H1 (cell line): Measurements from ENCODE around the gene PALD1. TPM values are rescaled to one million over a fixed set of nuclear protein-coding genes. Genes with fewer than 3 reads are reported as not detected.

Experiments used
- CTCF ChIA-PET: fragments of 300-600 bp; sonication (Branson Sonifier 250); formaldehyde crosslinking; loops from one replicate; lab custom pipeline; 2021; ENCODE audit not compliant: partially characterized antibody; lab: Charles Lee
- POLR2A ChIA-PET: fragments of 300-600 bp; sonication (Branson Sonifier 250); formaldehyde crosslinking; loops from one replicate; lab custom pipeline; 2021; ENCODE audit warnings: inconsistent platforms; ENCODE audit not compliant: partially characterized antibody; lab: Charles Lee
- DNase-seq, 2 experiments: peaks; one replicate each; pipeline versions ENCODE4 v3.0.0 to v3.0.0-alpha.2; 2010 to 2022; ENCODE audit warnings: low spot score in 2 of 2, low read depth in 1 of 2, mixed read lengths in 1 of 2
- FAIRE-seq: peaks from 2 replicates; lab custom pipeline; 2011; peaks lifted over from hg19 to GRCh38; lab: Jason Lieb, UNC
- H2AFZ ChIP-seq: 2 replicates; pipeline ENCODE4 v1.8.1; 2012; ENCODE audit warnings: low read length, inconsistent platforms
- H2AK5ac ChIP-seq: 2 replicates; pipeline ENCODE4 v1.6.1; 2013; ENCODE audit warnings: low read depth, low read length
- H2BK120ac ChIP-seq: replicated peaks from 2 replicates; pipeline ENCODE3; 2013; ENCODE audit warnings: low read depth, low read length, inconsistent platforms
- H2BK12ac ChIP-seq: 2 replicates; pipeline ENCODE4 v1.6.1; 2013; ENCODE audit warnings: low read depth, low read length
- H2BK15ac ChIP-seq: 2 replicates; pipeline ENCODE4 v1.6.1; 2013; ENCODE audit warnings: low read length
- H2BK20ac ChIP-seq: 2 replicates; pipeline ENCODE4 v1.6.1; 2013; ENCODE audit warnings: low read length
- H2BK5ac ChIP-seq: 2 replicates; pipeline ENCODE4 v1.6.1; 2013; ENCODE audit warnings: low read depth, low read length
- H3K14ac ChIP-seq: 2 replicates; pipeline ENCODE4 v1.6.1; 2013; ENCODE audit warnings: inconsistent platforms; ENCODE audit not compliant: insufficient read length
- H3K18ac ChIP-seq: 2 replicates; pipeline ENCODE4 v1.6.1; 2013; ENCODE audit warnings: low read length; ENCODE audit errors: extremely low read depth
- H3K23ac ChIP-seq: 2 replicates; pipeline ENCODE4 v1.6.1; 2013; ENCODE audit warnings: inconsistent platforms; ENCODE audit not compliant: insufficient read length
- H3K23me2 ChIP-seq: 2 replicates; pipeline ENCODE4 v1.6.1; 2013; ENCODE audit warnings: low read depth, low read length
- H3K27ac ChIP-seq: 2 replicates; pipeline ENCODE4 v1.6.1; 2011; ENCODE audit warnings: low read depth, low read length, inconsistent platforms
- H3K27me3 ChIP-seq, 4 experiments: replicated peaks in 1 of 4; 1 replicate in 1 of 4; 2 replicates in 3 of 4; pipeline versions ENCODE4 v1.6.1 to v1.8.1; 2011 to 2013; ENCODE audit warnings: low read length in 3 of 4, mild to moderate bottlenecking in 3 of 4, inconsistent platforms in 2 of 4, mixed read lengths in 2 of 4, moderate library complexity in 1 of 4; ENCODE audit not compliant: control insufficient read depth in 3 of 4, insufficient read depth in 3 of 4; ENCODE audit errors: extremely low read depth in 1 of 4
- H3K36me3 ChIP-seq, 4 experiments: 2 replicates each; pipeline versions ENCODE4 v1.6.1 to v1.8.1; 2011 to 2013; ENCODE audit warnings: mild to moderate bottlenecking in 4 of 4, low read length in 3 of 4, moderate library complexity in 2 of 4, control low read depth in 1 of 4, inconsistent platforms in 1 of 4; ENCODE audit not compliant: insufficient read depth in 4 of 4, control insufficient read depth in 2 of 4
- H3K4ac ChIP-seq: replicated peaks from 2 replicates; pipeline ENCODE3; 2013; ENCODE audit warnings: low read length, low read depth, mixed read lengths, inconsistent platforms; ENCODE audit not compliant: insufficient read length
- H3K4me1 ChIP-seq, 4 experiments: replicated peaks in 1 of 4; 1 replicate in 1 of 4; 2 replicates in 3 of 4; pipeline versions ENCODE4 v1.6.1 to v1.8.1; 2011 to 2013; ENCODE audit warnings: low read length in 3 of 4, inconsistent platforms in 2 of 4, mixed read lengths in 1 of 4; ENCODE audit not compliant: insufficient read depth in 4 of 4, control insufficient read depth in 3 of 4
- H3K4me2 ChIP-seq, 2 experiments: 2 replicates each; pipeline versions ENCODE4 v1.6.1 to v1.8.1; 2011 to 2013; ENCODE audit warnings: low read depth in 2 of 2, low read length in 2 of 2, control low read depth in 1 of 2, inconsistent platforms in 1 of 2, mild to moderate bottlenecking in 1 of 2; ENCODE audit not compliant: insufficient read depth in 1 of 2
- H3K4me3 ChIP-seq, 4 experiments: fragments of 200-600, 300-600 bp in 1 of 4; sonication (generic), shearing (Covaris generic), sonication (Bioruptor Twin) in 1 of 4; 2 replicates each; pipeline versions ENCODE4 v1.5.1 to v1.8.1; 2011 to 2016; ENCODE audit warnings: low read length in 4 of 4, low read depth in 3 of 4, control low read depth in 2 of 4, inconsistent platforms in 2 of 4, mild to moderate bottlenecking in 2 of 4, mixed read lengths in 1 of 4, moderate library complexity in 1 of 4; ENCODE audit not compliant: insufficient read depth in 2 of 4; ENCODE audit errors: extremely low read depth in 1 of 4
- H3K56ac ChIP-seq: replicated peaks from 2 replicates; pipeline ENCODE3; 2013; ENCODE audit warnings: low read depth, mild to moderate bottlenecking, mixed read lengths, low read length, inconsistent platforms; ENCODE audit not compliant: insufficient read length
- H3K79me1 ChIP-seq: 2 replicates; pipeline ENCODE4 v1.6.1; 2013; ENCODE audit warnings: low read depth, low read length, control low read depth
- H3K79me2 ChIP-seq, 2 experiments: 2 replicates each; pipeline versions ENCODE4 v1.6.1 to v1.8.1; 2012 to 2013; ENCODE audit warnings: low read length in 2 of 2, mild to moderate bottlenecking in 2 of 2, inconsistent platforms in 1 of 2; ENCODE audit not compliant: insufficient read depth in 2 of 2, control insufficient read depth in 1 of 2
- H3K9ac ChIP-seq, 4 experiments: replicated peaks in 1 of 4; 1 replicate in 1 of 4; 2 replicates in 3 of 4; pipeline versions ENCODE4 v1.6.1 to v1.8.1; 2011 to 2013; ENCODE audit warnings: low read depth in 3 of 4, low read length in 3 of 4, control low read depth in 2 of 4, mild to moderate bottlenecking in 2 of 4, moderate library complexity in 2 of 4, inconsistent platforms in 1 of 4; ENCODE audit errors: extremely low read depth in 1 of 4
- H3K9me3 ChIP-seq, 2 experiments: 2 replicates each; pipeline versions ENCODE4 v1.6.1 to v1.8.1; 2012 to 2013; ENCODE audit warnings: mild to moderate bottlenecking in 2 of 2, moderate library complexity in 2 of 2, control low read depth in 1 of 2, inconsistent platforms in 1 of 2, low read depth in 1 of 2, low read length in 1 of 2, mixed read lengths in 1 of 2; ENCODE audit not compliant: insufficient read depth in 2 of 2
- H4K20me1 ChIP-seq, 2 experiments: replicated peaks in 1 of 2; 2 replicates each; pipeline versions ENCODE3 to v1.8.1; 2011 to 2013; ENCODE audit warnings: inconsistent platforms in 2 of 2, low read length in 2 of 2, mild to moderate bottlenecking in 1 of 2; ENCODE audit not compliant: insufficient read depth in 2 of 2, control insufficient read depth in 1 of 2
- H4K5ac ChIP-seq: 2 replicates; pipeline ENCODE4 v1.6.1; 2013; ENCODE audit warnings: low read length, low read depth, mixed read lengths, inconsistent platforms; ENCODE audit not compliant: insufficient read length
- H4K8ac ChIP-seq: 2 replicates; pipeline ENCODE4 v1.8.0; 2013; ENCODE audit warnings: mild to moderate bottlenecking, moderate library complexity, low read length, inconsistent platforms; ENCODE audit not compliant: insufficient read depth; ENCODE audit errors: extremely low read depth
- H4K91ac ChIP-seq: replicated peaks from 2 replicates; pipeline ENCODE3; 2013; ENCODE audit warnings: low read length, mixed read lengths, inconsistent platforms; ENCODE audit not compliant: insufficient read length
- CBX8 ChIP-seq: fragments of 300-800, 300-1000 bp; sonication (generic); IDR thresholded peaks from 2 replicates; pipeline ENCODE4 v1.7.1; 2016; ENCODE audit warnings: low read depth, low read length, borderline replicate concordance
- GTF2F1 ChIP-seq: IDR thresholded peaks from 2 replicates; pipeline ENCODE4 v1.6.1; 2012; ENCODE audit warnings: low read depth, low read length, improper control_type of control experiment, borderline replicate concordance
- HDAC6 ChIP-seq: IDR thresholded peaks from one replicate; pipeline ENCODE4 v1.7.1; 2012; ENCODE audit warnings: low read depth, mild to moderate bottlenecking, inconsistent platforms, low read length, moderate library complexity
- JUN ChIP-seq: IDR thresholded peaks from 2 replicates; pipeline ENCODE4 v1.6.1; 2011; ENCODE audit warnings: low read depth, mild to moderate bottlenecking, improper control_type of control experiment, low read length
- MAFK ChIP-seq: IDR thresholded peaks from 2 replicates; pipeline ENCODE4 v1.6.1; 2012; ENCODE audit warnings: low read depth, mild to moderate bottlenecking, improper control_type of control experiment, low read length
- POLR2AphosphoS5 ChIP-seq: IDR thresholded peaks from 2 replicates; pipeline ENCODE4 v1.6.1; 2011; ENCODE audit warnings: low read depth, low read length
- RBBP5 ChIP-seq: IDR thresholded peaks from 2 replicates; pipeline ENCODE4 v1.7.1; 2012; ENCODE audit warnings: low read depth, mild to moderate bottlenecking, inconsistent platforms, low read length, moderate library complexity, borderline replicate concordance
- SP4 ChIP-seq: IDR thresholded peaks from 2 replicates; pipeline ENCODE4 v1.6.1; 2012; ENCODE audit warnings: low read length, inconsistent platforms
- SRF ChIP-seq: IDR thresholded peaks from 2 replicates; pipeline ENCODE4 v1.6.1; 2011; ENCODE audit warnings: mild to moderate bottlenecking, low read depth, low read length, moderate library complexity
- WGBS, 2 experiments: shearing (Covaris generic) in 1 of 2; methylation state at CpG; one replicate each; pipeline versions ENCODE4 v1.1.6 to v1.1.7; 2013 to 2015; ENCODE audit warnings: low lambda C conversion rate in 2 of 2, mixed read lengths in 2 of 2, inconsistent platforms in 1 of 2, low coverage in 1 of 2, missing lambda C conversion rate in 1 of 2; ENCODE audit not compliant: insufficient replicate concordance in 2 of 2, insufficient coverage in 1 of 2, insufficient read length in 1 of 2; ENCODE audit errors: extremely low coverage in 1 of 2, missing lambda C conversion rate in 1 of 2; 5-methylcytosine and 5-hydroxymethylcytosine counted together
- polyA plus RNA-seq, 7 experiments: library from polyadenylated mRNA; depleted of rRNA in 3 of 7; stranded (reverse) in 5 of 7; unstranded in 2 of 7; fragments of >200 nt in 5 of 7; fragments of 200-250 nt in 2 of 7; gene quantifications; 1 replicate in 5 of 7; 2 replicates in 1 of 7; 4 replicates in 1 of 7; pipeline versions ENCODE4 v1.2.1 to v1.2.3, GENCODE V29; 2011 to 2013; ENCODE audit warnings: missing spikeins in 2 of 7, mixed read lengths in 2 of 7
- total RNA-seq: library from RNA; stranded (reverse); fragmentation: NEBNext Ultra II Directional; extraction: Animal tissue kit (Norgen Biotek cat#: 25700); gene quantifications from 2 replicates; pipeline ENCODE4 v1.2.1, GENCODE V29; 2021
- TF ChIP-seq, protein P1 (sequence below), 3 experiments: IDR thresholded peaks; 1 replicate in 2 of 3; 2 replicates in 1 of 3; pipeline versions ENCODE4 v1.5.1 to v1.6.1; 2011; ENCODE audit warnings: low read length in 3 of 3, mild to moderate bottlenecking in 3 of 3, inconsistent platforms in 2 of 3, low read depth in 1 of 3, moderate library complexity in 1 of 3; ENCODE audit not compliant: insufficient read depth in 1 of 3; ENCODE audit errors: control extremely low read depth in 1 of 3
- TF ChIP-seq, protein P2 (sequence below): IDR thresholded peaks from 2 replicates; pipeline ENCODE4 v1.6.1; 2011; ENCODE audit warnings: low read depth, mild to moderate bottlenecking, low read length; ENCODE audit not compliant: insufficient read depth

Gene PALD1
- total and polyA plus RNA-seq, 2 of the 8 experiments (the other 6 are each of a cell fraction or from before 2014, with no cell fraction given): 13.3 to 32.8 TPM

DNA sequence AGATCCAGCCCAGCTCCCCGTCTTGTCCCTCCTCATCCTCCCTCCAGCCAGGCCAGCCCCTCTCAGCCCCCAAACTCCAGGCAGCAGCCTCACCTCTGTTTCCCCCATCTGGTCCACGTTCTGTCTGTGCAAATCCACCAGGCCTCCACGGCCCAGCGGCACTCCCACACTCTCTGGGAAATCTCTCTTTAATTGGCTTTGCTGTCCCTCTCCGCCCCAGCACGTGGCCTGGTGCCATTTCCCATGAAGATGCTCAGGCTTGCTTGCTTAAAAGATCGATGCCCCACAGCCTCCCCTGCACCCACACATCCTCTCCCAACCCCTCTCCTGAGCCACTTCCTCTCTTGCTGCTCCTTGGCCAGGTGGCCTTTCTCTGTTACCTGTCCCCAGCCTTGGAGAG, 84.7 kb downstream of the PALD1 start:
- no peak overlapping the region for H2AK5ac ChIP-seq
- CTCF ChIA-PET: interaction anchor here (1.3 to 5.7 kb wide), 2 partner anchors 13 to 317 kb away, joined by 5 to 58 read pairs; no protein-coding TSS in a partner anchor
- H2BK20ac ChIP-seq: no peak overlapping the region
- peaks cover 2 to 8% of the 10 kb centered on the region in 2 experiments for H4K20me1 ChIP-seq
- H2BK12ac ChIP-seq: no peak overlapping the region
- no peak overlapping the region for H3K14ac ChIP-seq
- no peaks in the 10 kb centered on the region for H3K27me3 ChIP-seq
- DNase-seq (no peak), FAIRE-seq (no peak)
- no peak overlapping the region for H2BK120ac ChIP-seq
- no peak overlapping the region; the same call in 1 of the 2 replicates for H2BK5ac ChIP-seq
- peaks cover 0 to 6% (median 3%) of the 10 kb centered on the region in 4 experiments; a peak in 4 of 7 replicates for H3K4me1 ChIP-seq
- no peak overlapping the region for H3K23ac ChIP-seq
- H3K9me3 ChIP-seq: no peaks in the 10 kb centered on the region
- no peak overlapping the region for H4K8ac ChIP-seq
- no peak overlapping the region for H3K4me3 ChIP-seq
- H3K36me3 ChIP-seq: no peaks in the 10 kb centered on the region; a peak in 1 of 8 replicates
- H3K27ac ChIP-seq: no peak overlapping the region
- H4K5ac ChIP-seq: no peak overlapping the region
- no peaks in the 10 kb centered on the region for H3K23me2 ChIP-seq
- no peaks in the 10 kb centered on the region for H3K79me1 ChIP-seq
- WGBS, 2 experiments: 95% methylated on average over 7 of the region's 7 CpGs; no CpG with 5 or more reads in 1 of the 2 experiments
- no peak overlapping the region for H4K91ac ChIP-seq
- H2BK15ac ChIP-seq: no peak overlapping the region
- H3K4me2 ChIP-seq: no peak overlapping the region
- no peak overlapping the region for H3K9ac ChIP-seq
- POLR2A ChIA-PET: no interaction called here
- H2AFZ ChIP-seq: no peak overlapping the region
- no peak overlapping the region for H3K56ac ChIP-seq
- no peak overlapping the region for H3K4ac ChIP-seq
- H3K18ac ChIP-seq: no peak overlapping the region
- no peaks in the 10 kb centered on the region for H3K79me2 ChIP-seq
- TF ChIP-seq, protein P1, sequence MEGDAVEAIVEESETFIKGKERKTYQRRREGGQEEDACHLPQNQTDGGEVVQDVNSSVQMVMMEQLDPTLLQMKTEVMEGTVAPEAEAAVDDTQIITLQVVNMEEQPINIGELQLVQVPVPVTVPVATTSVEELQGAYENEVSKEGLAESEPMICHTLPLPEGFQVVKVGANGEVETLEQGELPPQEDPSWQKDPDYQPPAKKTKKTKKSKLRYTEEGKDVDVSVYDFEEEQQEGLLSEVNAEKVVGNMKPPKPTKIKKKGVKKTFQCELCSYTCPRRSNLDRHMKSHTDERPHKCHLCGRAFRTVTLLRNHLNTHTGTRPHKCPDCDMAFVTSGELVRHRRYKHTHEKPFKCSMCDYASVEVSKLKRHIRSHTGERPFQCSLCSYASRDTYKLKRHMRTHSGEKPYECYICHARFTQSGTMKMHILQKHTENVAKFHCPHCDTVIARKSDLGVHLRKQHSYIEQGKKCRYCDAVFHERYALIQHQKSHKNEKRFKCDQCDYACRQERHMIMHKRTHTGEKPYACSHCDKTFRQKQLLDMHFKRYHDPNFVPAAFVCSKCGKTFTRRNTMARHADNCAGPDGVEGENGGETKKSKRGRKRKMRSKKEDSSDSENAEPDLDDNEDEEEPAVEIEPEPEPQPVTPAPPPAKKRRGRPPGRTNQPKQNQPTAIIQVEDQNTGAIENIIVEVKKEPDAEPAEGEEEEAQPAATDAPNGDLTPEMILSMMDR (IDR thresholded peaks at IDR 0.05; ENCODE audit: control extremely low read depth in 1 of 3, insufficient read depth in 1 of 3, low read depth in 1 of 3, low read length in 3 of 3): no peak
- no peak for TF ChIP-seq SRF
- no peak for TF ChIP-seq JUN
- no peak for TF ChIP-seq SP4
- no peak for TF ChIP-seq POLR2AphosphoS5
- no peak for TF ChIP-seq HDAC6
- no peak for TF ChIP-seq MAFK
- TF ChIP-seq, protein P2, sequence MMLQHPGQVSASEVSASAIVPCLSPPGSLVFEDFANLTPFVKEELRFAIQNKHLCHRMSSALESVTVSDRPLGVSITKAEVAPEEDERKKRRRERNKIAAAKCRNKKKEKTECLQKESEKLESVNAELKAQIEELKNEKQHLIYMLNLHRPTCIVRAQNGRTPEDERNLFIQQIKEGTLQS: no peak
- TF ChIP-seq GTF2F1: no peak
- TF ChIP-seq RBBP5: no peak
- TF ChIP-seq CBX8: no peak
